MM.1S (cell line): ENCODE data around the gene MYL6B.

Experiments used
- EZH2 ChIP-seq: fragments of 300-600 bp; sonication (generic); optimal IDR thresholded peaks from 2 replicates; pipeline ENCODE3; 2017; ENCODE audit warnings: low read depth, mild to moderate bottlenecking, antibody characterized with exemption, low read length, mixed read lengths
- EZH2phosphoT487 ChIP-seq: fragments of 300-600 bp; sonication (generic); IDR thresholded peaks from 2 replicates; pipeline ENCODE4 v1.6.1; 2018; ENCODE audit warnings: antibody characterized with exemption, low read length
- TF ChIP-seq, protein P1 (sequence below): fragments of 300-600 bp; sonication (generic); IDR thresholded peaks from 2 replicates; pipeline ENCODE4 v1.5.1; 2016; ENCODE audit warnings: antibody characterized with exemption, low read length, mixed read lengths

DNA sequence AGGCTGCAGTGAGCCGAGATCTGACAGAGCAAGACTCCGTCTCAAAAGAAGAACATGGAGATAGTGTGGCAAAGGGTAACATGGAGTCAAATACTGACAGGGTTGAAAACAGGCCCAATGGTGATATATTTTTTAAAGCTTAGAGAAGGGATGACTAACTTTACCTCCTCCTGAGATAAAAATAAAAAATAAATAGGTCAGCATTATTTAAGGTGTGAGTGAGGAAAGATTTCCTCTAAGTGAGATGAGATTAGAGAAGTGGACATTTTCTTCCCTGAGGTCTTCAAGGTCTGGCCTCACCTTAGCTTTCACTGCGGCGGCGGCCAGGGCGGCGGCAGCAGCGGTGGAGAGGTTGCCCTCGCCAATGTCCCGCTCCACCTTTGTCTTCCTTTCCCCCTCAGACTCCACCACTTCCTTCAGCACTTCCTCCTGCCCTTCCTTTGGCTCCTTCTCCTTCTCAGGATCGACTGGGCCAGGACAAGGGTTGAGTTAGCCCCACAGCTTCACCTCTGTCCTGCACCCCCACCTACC, 16.9 kb downstream of the MYL6B start:
- TF ChIP-seq, protein P1, sequence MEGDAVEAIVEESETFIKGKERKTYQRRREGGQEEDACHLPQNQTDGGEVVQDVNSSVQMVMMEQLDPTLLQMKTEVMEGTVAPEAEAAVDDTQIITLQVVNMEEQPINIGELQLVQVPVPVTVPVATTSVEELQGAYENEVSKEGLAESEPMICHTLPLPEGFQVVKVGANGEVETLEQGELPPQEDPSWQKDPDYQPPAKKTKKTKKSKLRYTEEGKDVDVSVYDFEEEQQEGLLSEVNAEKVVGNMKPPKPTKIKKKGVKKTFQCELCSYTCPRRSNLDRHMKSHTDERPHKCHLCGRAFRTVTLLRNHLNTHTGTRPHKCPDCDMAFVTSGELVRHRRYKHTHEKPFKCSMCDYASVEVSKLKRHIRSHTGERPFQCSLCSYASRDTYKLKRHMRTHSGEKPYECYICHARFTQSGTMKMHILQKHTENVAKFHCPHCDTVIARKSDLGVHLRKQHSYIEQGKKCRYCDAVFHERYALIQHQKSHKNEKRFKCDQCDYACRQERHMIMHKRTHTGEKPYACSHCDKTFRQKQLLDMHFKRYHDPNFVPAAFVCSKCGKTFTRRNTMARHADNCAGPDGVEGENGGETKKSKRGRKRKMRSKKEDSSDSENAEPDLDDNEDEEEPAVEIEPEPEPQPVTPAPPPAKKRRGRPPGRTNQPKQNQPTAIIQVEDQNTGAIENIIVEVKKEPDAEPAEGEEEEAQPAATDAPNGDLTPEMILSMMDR, result no peak
- TF ChIP-seq EZH2 (no peak), EZH2phosphoT487 (no peak)
